Suprapubic skin (tissue), 4 donors: ENCODE measurements around the gene GATA1.

Experiments used
- CTCF ChIP-seq, 2 donors: fragments of 200-600 bp in 1 of 2; fragments of 450-650 bp in 1 of 2; sonication (generic) in 1 of 2; IDR thresholded peaks; one replicate each; pipeline ENCODE4 v1.5.1; 2016 to 2019; ENCODE audit warnings: antibody characterized with exemption in 2 of 2, mild to moderate bottlenecking in 1 of 2, moderate library complexity in 1 of 2
- EP300 ChIP-seq: sonication (generic); formaldehyde crosslinking; IDR thresholded peaks from one replicate; pipeline ENCODE4 v1.6.1; 2017; ENCODE audit warnings: antibody characterized with exemption
- POLR2A ChIP-seq, 2 donors: fragments of 450-650 bp; IDR thresholded peaks; one replicate each; pipeline ENCODE4 v1.6.1; 2017; ENCODE audit warnings: antibody characterized with exemption in 2 of 2, mild to moderate bottlenecking in 2 of 2, moderate library complexity in 2 of 2
- POLR2AphosphoS5 ChIP-seq, 3 donors: sonication (generic); formaldehyde crosslinking; IDR thresholded peaks; one replicate each; pipeline ENCODE4 v1.6.1; 2017; ENCODE audit warnings: antibody characterized with exemption in 3 of 3

- TF ChIP-seq POLR2A (IDR thresholded peaks at IDR 0.05) (no peak), EP300 (no peak), CTCF (IDR thresholded peaks at IDR 0.05) (no peak), POLR2AphosphoS5 (IDR thresholded peaks at IDR 0.05) (no peak)
Observed at GRCh38 chrX:48747415-48748016, 38.9 kb upstream of the GATA1 start.
